Vagina (tissue), 2 donors: ENCODE data around the gene ALDH9A1. TPM values are rescaled to one million over a fixed set of nuclear protein-coding genes. Genes with fewer than 3 reads are reported as not detected.
"Not testable (repeated sequence)": the region's sequence is repeated elsewhere in the genome, so short reads cannot be mapped to it uniquely, and the experiment has no call there.

Experiments used
- DNase-seq, 2 donors: peaks; one replicate each; pipeline ENCODE4 v3.0.0-alpha.2; 2017; ENCODE audit errors: extremely low spot score in 2 of 2
- H3K27ac ChIP-seq: fragments of 200-600 bp; sonication (generic); one replicate; pipeline ENCODE4 v1.5.1; 2019
- H3K27me3 ChIP-seq: fragments of 200-600 bp; sonication (generic); one replicate; pipeline ENCODE4 v1.5.1; 2019
- H3K36me3 ChIP-seq, 2 donors: fragments of 200-600 bp; sonication (generic); one replicate each; pipeline ENCODE4 v1.5.1; 2017 to 2019
- H3K4me1 ChIP-seq: fragments of 200-600 bp; sonication (generic); one replicate; pipeline ENCODE4 v1.5.1; 2019
- H3K4me3 ChIP-seq, 2 donors: fragments of 200-600 bp; sonication (generic); 1 replicate in 1 of 2; 2 replicates in 1 of 2; pipeline ENCODE4 v1.5.1; 2016 to 2019
- H3K9me3 ChIP-seq: fragments of 200-600 bp; sonication (generic); one replicate; pipeline ENCODE4 v1.5.1; 2019
- POLR2A ChIP-seq, 2 donors: fragments of 450-650 bp; IDR thresholded peaks; one replicate each; pipeline ENCODE4 v1.6.1; 2017; ENCODE audit warnings: antibody characterized with exemption in 2 of 2, mild to moderate bottlenecking in 2 of 2, moderate library complexity in 2 of 2
- POLR2AphosphoS5 ChIP-seq, 2 donors: sonication (generic); formaldehyde crosslinking; IDR thresholded peaks; one replicate each; pipeline ENCODE4 v1.9.0; 2017; ENCODE audit warnings: antibody characterized with exemption in 2 of 2, mild to moderate bottlenecking in 2 of 2, low read depth in 1 of 2; ENCODE audit not compliant: insufficient read depth in 1 of 2
- intact Hi-C: fragments of 100-400 bp; cut with DNase I; formaldehyde crosslinking; loops from one replicate; pipeline ENCODE4 v1.15.1; 2023
- total RNA-seq: library from RNA; depleted of rRNA; stranded (reverse); fragments of >200 nt; gene quantifications from one replicate; pipeline ENCODE4 v1.2.3, GENCODE V29; 2016
- TF ChIP-seq, protein P1 (sequence below), 3 experiments: fragments of 450-650 bp in 2 of 3; fragments of 200-600 bp in 1 of 3; sonication (generic) in 1 of 3; IDR thresholded peaks; one replicate each; pipeline ENCODE4 v1.5.1; 2017 to 2019; ENCODE audit warnings: antibody characterized with exemption in 3 of 3, mild to moderate bottlenecking in 2 of 3, moderate library complexity in 2 of 3

Gene ALDH9A1
- total RNA-seq = 57.5 TPM

DNA sequence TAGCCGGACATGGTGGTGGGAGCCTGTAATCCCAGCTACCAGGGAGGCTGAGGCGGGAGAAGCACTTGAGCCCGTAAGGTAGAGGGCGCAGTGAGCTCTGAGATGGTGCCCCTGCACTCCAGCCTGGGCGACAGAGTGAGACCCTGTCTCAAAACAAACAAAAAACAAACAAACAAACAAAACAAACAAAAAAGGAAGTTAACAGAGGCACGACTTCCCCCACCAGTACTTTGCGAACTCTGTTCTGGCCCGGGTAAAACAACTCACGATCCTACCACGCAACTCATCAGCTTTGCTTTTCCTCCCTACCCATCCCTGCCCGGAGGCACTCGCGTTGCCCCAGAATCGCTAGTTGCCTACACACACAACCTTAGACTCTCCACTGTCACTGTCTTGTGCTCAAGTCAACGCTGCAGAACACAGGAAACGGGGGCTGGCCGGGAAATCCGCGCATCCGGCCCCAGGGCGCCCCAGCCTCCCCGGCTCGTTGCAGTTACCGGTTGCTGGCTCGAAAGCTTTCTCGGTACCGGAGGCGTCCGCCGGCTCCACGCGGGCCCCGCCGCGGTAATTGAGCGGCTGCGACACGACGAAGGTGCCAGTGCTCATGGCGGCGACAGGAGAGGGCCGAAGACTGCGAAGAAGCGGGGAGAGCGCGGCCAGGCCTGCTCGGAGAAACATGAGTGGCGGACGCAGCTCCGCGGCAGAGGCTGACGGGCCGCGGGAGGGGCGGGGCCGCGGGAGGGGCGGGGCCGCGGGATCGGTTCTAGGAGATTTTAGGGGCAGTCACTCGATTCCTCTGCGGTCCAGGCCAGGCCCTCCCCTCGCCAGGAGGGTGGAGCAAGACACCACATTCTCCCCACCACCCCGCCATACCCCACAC lies at the start of gene ALDH9A1:
TSS of gene ALDH9A1 (minus strand) at position 682 of the 880 bp plus-strand sequence. CDS start at position 678, 4 bp downstream.
- Histone ChIP-seq H3K9me3 (no peaks in the 10 kb centered on the region), H3K36me3 (no peaks in the 10 kb centered on the region), H3K4me3 (peak within 1 kb of the TSS; percentile 66 to 74), H3K27me3 (no peaks in the 10 kb centered on the region), H3K4me1 (peaks cover 33% of the 10 kb centered on the region), H3K27ac (peak within 1 kb of the TSS; percentile 90)
- TF ChIP-seq POLR2A (IDR thresholded peaks at IDR 0.05) (peak in 1 of 2 donors; percentile 82), POLR2AphosphoS5 (IDR thresholded peaks at IDR 0.05; ENCODE audit: insufficient read depth in 1 of 2, low read depth in 1 of 2) (peak; percentile 15 to 99)
- TF ChIP-seq, protein P1, sequence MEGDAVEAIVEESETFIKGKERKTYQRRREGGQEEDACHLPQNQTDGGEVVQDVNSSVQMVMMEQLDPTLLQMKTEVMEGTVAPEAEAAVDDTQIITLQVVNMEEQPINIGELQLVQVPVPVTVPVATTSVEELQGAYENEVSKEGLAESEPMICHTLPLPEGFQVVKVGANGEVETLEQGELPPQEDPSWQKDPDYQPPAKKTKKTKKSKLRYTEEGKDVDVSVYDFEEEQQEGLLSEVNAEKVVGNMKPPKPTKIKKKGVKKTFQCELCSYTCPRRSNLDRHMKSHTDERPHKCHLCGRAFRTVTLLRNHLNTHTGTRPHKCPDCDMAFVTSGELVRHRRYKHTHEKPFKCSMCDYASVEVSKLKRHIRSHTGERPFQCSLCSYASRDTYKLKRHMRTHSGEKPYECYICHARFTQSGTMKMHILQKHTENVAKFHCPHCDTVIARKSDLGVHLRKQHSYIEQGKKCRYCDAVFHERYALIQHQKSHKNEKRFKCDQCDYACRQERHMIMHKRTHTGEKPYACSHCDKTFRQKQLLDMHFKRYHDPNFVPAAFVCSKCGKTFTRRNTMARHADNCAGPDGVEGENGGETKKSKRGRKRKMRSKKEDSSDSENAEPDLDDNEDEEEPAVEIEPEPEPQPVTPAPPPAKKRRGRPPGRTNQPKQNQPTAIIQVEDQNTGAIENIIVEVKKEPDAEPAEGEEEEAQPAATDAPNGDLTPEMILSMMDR (IDR thresholded peaks at IDR 0.05) = no peak
- intact Hi-C loops = no loop called here
- peak in 1 of 2 donors; percentile 95 for DNase-seq

DNA sequence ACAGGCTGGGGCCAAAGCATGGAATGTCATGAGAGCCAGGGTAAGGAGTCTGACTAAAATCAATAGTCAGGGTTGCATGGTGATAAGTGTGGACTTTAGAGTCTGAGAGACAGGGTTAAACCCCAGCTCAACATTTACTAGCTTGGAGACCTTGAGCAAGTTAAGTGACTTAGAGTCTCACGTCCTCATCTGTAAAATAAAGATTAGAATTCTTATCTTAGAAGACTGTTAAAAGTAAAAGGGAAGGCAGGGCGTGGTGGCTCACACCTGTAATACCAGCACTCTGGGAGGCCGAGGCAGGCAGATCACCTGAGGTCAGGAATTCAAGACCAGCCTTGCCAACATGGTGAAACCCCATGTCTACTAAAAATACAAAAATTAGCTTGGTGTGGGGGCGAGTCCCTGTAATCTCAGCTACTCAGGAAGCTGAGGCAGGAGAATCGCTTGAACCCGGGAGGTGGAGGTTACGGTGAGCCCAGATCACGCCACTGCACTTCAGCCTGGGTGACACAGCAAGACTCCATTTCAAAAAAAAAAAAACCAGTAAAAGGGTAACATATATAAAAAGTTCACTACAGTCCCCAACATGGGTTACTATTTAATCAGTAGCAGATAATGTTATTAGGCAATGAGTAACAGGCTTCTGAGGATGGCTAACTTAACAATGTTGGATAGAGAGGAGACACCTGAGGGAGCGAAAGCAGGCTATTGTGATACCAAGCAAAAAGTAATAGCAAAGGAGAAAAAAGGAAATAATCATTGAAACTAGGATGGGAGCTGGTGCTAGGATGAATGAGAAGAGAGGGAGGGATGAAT lies 49.5 kb upstream of the ALDH9A1 start:
- no peaks in the 10 kb centered on the region for H3K9me3 ChIP-seq
- TF ChIP-seq, protein P1 (IDR thresholded peaks at IDR 0.05) = no peak
- TF ChIP-seq POLR2A (IDR thresholded peaks at IDR 0.05) (no peak), POLR2AphosphoS5 (IDR thresholded peaks at IDR 0.05; ENCODE audit: insufficient read depth in 1 of 2, low read depth in 1 of 2) (no peak)
- H3K4me3 ChIP-seq = no peak overlapping the region
- H3K36me3 ChIP-seq = peaks cover 0 to 35% of the 10 kb centered on the region in 2 donors
- DNase-seq = no peak
- H3K27ac ChIP-seq = no peak overlapping the region
- no peaks in the 10 kb centered on the region for H3K27me3 ChIP-seq
- no peaks in the 10 kb centered on the region for H3K4me1 ChIP-seq
- intact Hi-C loops = no loop called here

DNA sequence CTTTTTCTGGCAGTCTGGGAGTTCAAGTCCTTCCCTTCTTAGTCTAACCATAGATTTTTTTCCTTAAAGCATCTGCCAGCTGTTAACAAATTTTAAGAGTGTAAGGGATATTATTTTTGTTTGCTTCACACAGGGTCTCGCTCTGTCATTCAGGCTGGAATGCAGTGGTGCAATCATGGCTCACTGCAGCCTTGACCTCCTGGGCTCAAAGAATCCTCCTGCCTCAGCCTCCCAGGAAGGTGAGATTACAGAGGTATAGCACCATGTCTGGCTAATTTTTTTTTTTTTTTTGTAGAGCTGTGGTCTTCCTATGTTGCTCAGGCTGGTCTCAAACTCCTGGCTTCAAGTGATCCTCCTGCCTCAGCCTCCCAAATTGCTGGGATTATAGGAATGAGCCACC lies 46.6 kb upstream of the ALDH9A1 start:
- DNase-seq, intact Hi-C loops, H3K9me3 ChIP-seq, H3K27me3 ChIP-seq, H3K4me3 ChIP-seq, H3K27ac ChIP-seq, H3K4me1 ChIP-seq: not testable (repeated sequence)
- H3K36me3 ChIP-seq = peaks cover 0 to 46% of the 10 kb centered on the region in 2 donors

DNA sequence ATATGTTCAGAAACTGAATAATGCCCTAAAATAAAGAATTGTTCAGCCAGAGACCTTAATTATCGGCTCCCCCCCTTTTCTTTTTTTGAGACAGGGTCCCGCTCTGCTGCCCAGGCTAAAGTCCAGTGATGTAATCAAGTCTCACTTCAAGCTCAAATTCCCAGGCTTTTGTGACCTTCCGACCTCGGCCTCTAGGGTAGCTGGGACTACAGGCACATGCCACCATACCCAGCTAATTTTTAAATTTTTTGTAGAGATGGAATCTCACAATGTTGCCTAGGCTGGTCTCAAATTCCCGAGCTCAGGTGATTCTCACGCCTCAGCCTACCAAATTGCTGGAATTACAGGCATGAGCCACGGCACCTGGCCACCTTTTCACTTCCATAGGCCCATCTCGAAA lies 43.8 kb upstream of the ALDH9A1 start:
- intact Hi-C loops = no loop called here
- no peaks in the 10 kb centered on the region for H3K4me1 ChIP-seq
- TF ChIP-seq, protein P1 (IDR thresholded peaks at IDR 0.05) = no peak
- TF ChIP-seq POLR2A (IDR thresholded peaks at IDR 0.05) = no peak
- no peak for TF ChIP-seq POLR2AphosphoS5 (IDR thresholded peaks at IDR 0.05; ENCODE audit: insufficient read depth in 1 of 2, low read depth in 1 of 2)

DNA sequence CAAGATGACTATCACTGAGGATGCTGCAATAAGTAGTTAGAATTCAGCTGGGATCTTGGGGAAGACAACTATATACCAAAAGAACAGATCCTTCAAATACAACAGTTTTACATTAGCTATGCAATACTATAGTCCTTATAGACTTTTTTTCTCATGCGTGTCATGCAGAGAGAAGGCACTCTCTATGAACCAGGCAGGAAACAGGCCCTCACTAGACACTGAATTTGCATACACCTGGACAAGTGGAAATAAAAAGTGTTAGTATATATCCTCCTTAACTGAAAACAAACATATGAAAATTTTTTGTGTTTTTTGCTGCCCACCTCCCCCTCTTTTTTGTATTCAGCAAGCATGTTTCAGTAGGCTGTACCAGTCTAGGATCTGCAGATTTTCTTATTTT lies 40.4 kb upstream of the ALDH9A1 start:
- Histone ChIP-seq H3K4me3 (no peak overlapping the region), H3K27ac (no peak overlapping the region), H3K9me3 (no peaks in the 10 kb centered on the region), H3K4me1 (no peaks in the 10 kb centered on the region), H3K36me3 (peaks cover 0 to 55% of the 10 kb centered on the region in 2 donors), H3K27me3 (no peaks in the 10 kb centered on the region)
- no peak for TF ChIP-seq POLR2AphosphoS5 (IDR thresholded peaks at IDR 0.05; ENCODE audit: insufficient read depth in 1 of 2, low read depth in 1 of 2)
- TF ChIP-seq POLR2A (IDR thresholded peaks at IDR 0.05) = no peak
- TF ChIP-seq, protein P1 (IDR thresholded peaks at IDR 0.05) = no peak
- intact Hi-C loops = no loop called here
- no peak for DNase-seq

More for the DNA sequence above, 43.8 kb upstream of the ALDH9A1 start:
- no peak for DNase-seq
- no peak overlapping the region for H3K27ac ChIP-seq
- no peaks in the 10 kb centered on the region for H3K27me3 ChIP-seq
- H3K9me3 ChIP-seq = no peaks in the 10 kb centered on the region
- no peak overlapping the region for H3K4me3 ChIP-seq
- H3K36me3 ChIP-seq = peaks cover 0 to 47% of the 10 kb centered on the region in 2 donors
